SJSA1 (cell line): ENCODE measurements around the gene INMT. TPM values are rescaled to one million over a fixed set of nuclear protein-coding genes. Genes with fewer than 3 reads are reported as not detected.

Experiments
- DNase-seq, 2 experiments: peaks; one replicate each; pipeline ENCODE4 v3.0.0-alpha.2; 2015 to 2020; ENCODE audit warnings: low spot score in 2 of 2, low read depth in 1 of 2
- H3K27ac ChIP-seq: fragments of 250-450 bp; sonication (Bioruptor Pico); 2 replicates; pipeline ENCODE4 v1.5.1; 2020; ENCODE audit warnings: mild to moderate bottlenecking, moderate library complexity
- H3K27me3 ChIP-seq: fragments of 250-450 bp; sonication (Bioruptor Pico); replicated peaks from 2 replicates; pipeline ENCODE4 v1.5.1; 2020; ENCODE audit warnings: mild to moderate bottlenecking, moderate library complexity
- H3K36me3 ChIP-seq: fragments of 250-450 bp; sonication (Bioruptor Pico); 2 replicates; pipeline ENCODE4 v1.5.1; 2020; ENCODE audit warnings: mild to moderate bottlenecking
- H3K4me1 ChIP-seq: fragments of 250-450 bp; sonication (Bioruptor Pico); replicated peaks from 2 replicates; pipeline ENCODE4 v1.6.1; 2021; ENCODE audit warnings: mild to moderate bottlenecking
- H3K4me3 ChIP-seq: fragments of 250-450 bp; sonication (Bioruptor Pico); 2 replicates; pipeline ENCODE4 v1.5.1; 2020; ENCODE audit warnings: mild to moderate bottlenecking
- H3K9me3 ChIP-seq: fragments of 250-450 bp; sonication (Bioruptor Pico); replicated peaks from 2 replicates; pipeline ENCODE4 v1.5.1; 2020; ENCODE audit warnings: mild to moderate bottlenecking
- total RNA-seq: library from RNA; depleted of rRNA; stranded (reverse); fragments of >200 nt; shearing (Covaris generic); gene quantifications from 2 replicates; pipeline ENCODE4 v1.2.3, GENCODE V29; 2014

Gene INMT
- total RNA-seq, 1 experiment from 2014 or later: 0.08 TPM

GRCh38 chr7:30733216-30733615 is 18.7 kb upstream of the INMT start:
- no peaks in the 10 kb centered on the region; the same call in 1 of the 2 replicates for H3K9me3 ChIP-seq
- peaks cover 29% of the 10 kb centered on the region for H3K27me3 ChIP-seq
- no peak for DNase-seq

DNA sequence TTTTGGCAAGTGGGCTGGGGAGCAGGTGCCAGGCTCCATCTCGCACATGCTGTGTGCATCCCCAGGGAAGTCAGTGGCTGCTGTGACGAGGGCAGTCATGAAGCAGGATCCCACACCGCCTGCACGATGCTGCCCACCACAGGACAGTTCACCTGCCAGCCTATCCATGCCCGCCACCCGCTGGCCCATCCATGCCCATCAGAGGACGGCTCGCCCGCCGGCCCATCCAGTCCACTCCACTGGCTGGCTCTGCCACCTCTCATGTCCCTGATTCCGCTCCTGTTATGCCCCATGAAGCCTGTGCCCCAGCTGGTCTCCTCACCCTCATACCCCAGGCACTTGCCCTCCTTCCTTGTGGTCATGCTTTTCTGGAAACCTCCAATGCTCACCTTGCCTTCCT is 18.2 kb upstream of the INMT start:
- Histone ChIP-seq H3K36me3 (no peaks in the 10 kb centered on the region), H3K27me3 (peaks cover 24% of the 10 kb centered on the region), H3K4me3 (no peak overlapping the region), H3K27ac (no peak overlapping the region), H3K9me3 (no peaks in the 10 kb centered on the region; the same call in 1 of the 2 replicates), H3K4me1 (no peaks in the 10 kb centered on the region)
- no peak for DNase-seq

More at GRCh38 chr7:30733216-30733615, 18.7 kb upstream of the INMT start:
- no peaks in the 10 kb centered on the region for H3K36me3 ChIP-seq
- no peak overlapping the region for H3K27ac ChIP-seq
- H3K4me1 ChIP-seq: no peaks in the 10 kb centered on the region
- H3K4me3 ChIP-seq: no peak overlapping the region

DNA sequence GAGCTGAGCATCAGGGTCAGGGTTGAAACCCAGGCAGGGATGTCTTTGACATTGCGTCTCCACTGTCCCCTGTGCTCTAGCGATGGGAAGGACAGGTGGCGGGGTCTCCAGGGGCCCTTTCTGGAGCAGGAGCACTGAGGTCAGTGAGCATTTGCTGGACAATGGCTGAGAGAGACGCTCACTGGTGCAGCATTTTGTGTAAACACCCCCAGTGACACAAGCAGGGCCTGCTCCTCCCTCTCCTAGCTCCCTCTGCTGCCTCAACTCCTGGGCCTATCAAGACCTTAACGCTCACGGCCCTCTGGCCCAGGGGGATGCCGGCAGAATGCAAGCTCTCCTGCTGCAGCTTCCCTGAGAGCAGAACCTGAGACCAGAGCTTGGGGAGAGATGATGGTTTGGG is 17.4 kb upstream of the INMT start:
- Histone ChIP-seq H3K27me3 (peaks cover 19% of the 10 kb centered on the region), H3K4me3 (no peak overlapping the region), H3K36me3 (no peaks in the 10 kb centered on the region), H3K9me3 (no peaks in the 10 kb centered on the region; the same call in 1 of the 2 replicates), H3K4me1 (no peaks in the 10 kb centered on the region), H3K27ac (no peak overlapping the region)
- no peak for DNase-seq

DNA sequence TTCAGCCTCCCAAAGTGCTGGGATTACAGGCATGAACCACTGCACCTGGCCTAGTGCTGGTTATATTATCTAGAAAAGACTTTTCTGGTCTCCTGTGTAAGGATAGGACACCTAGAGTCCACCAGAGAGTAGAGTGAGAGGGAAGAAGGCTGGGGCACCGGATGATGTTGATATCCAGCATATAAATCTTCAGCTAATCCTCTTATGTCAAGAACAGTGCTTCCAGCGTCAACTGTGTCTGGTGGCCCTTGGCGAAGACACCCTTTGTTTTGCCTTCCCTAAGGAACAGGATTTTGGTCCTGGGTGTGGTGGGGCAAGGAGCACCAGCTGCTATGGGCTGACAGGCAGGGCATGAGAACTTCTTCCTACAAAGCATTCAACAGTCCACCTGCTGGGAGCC is 16.3 kb upstream of the INMT start:
- H3K9me3 ChIP-seq: no peaks in the 10 kb centered on the region

DNA sequence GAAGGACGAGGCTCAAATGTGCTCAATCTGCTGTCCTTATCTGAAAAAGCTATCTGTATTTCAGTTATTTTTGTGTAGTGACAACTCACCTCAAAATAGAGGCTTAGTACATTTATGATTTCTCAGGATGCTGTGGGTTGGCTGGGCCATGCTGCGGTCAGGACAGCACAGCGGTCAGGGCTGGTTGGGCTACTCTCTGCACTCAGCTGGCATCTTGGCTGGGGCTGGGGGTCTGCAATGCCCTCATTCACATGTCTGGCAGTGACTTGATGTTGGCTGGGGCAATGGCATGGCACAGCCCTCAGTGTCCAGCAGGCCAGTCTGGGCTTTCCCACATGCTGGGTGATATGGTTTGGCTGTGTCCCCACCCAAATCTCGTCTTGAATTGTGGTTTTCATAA is 15.6 kb upstream of the INMT start:
- Histone ChIP-seq H3K4me1 (no peaks in the 10 kb centered on the region), H3K36me3 (no peaks in the 10 kb centered on the region), H3K27ac (no peak overlapping the region), H3K27me3 (peaks cover 4% of the 10 kb centered on the region), H3K4me3 (no peak overlapping the region), H3K9me3 (no peaks in the 10 kb centered on the region)
- DNase-seq: no peak

More for the DNA sequence above, 16.3 kb upstream of the INMT start:
- Histone ChIP-seq H3K27ac (no peak overlapping the region), H3K4me3 (no peak overlapping the region), H3K4me1 (no peaks in the 10 kb centered on the region), H3K27me3 (peaks cover 8% of the 10 kb centered on the region), H3K36me3 (no peaks in the 10 kb centered on the region)
- DNase-seq: no peak

- no peak for DNase-seq
- Histone ChIP-seq H3K27me3 (peaks cover 4% of the 10 kb centered on the region), H3K4me3 (no peak overlapping the region), H3K27ac (no peak overlapping the region), H3K9me3 (no peaks in the 10 kb centered on the region), H3K36me3 (no peaks in the 10 kb centered on the region), H3K4me1 (no peaks in the 10 kb centered on the region)
Measured at GRCh38 chr7:30738026-30738915, 13.7 kb upstream of the INMT start.

DNA sequence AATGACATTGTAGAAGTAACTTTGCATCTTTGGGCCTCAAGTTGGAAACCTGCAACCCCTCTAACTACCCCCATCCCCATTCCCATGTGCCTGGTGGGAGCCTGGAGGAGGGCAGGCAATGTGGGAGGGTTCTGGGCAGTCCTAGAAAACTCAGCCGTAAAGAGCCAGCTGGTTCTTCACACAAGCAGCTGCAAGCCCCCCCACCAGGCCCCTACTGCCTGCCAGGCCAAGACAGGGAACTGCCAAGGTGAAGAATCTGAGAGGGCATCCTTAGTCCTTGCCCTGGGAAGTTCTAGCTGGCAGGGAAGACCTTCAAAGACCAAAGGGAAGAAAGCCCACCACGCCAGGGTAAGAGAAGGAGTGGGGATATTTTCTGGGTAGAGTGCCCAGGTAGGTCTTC is 12.2 kb upstream of the INMT start:
- Histone ChIP-seq H3K9me3 (no peaks in the 10 kb centered on the region), H3K36me3 (no peaks in the 10 kb centered on the region), H3K27ac (no peak overlapping the region), H3K4me1 (no peaks in the 10 kb centered on the region), H3K27me3 (peaks cover 3% of the 10 kb centered on the region), H3K4me3 (no peak overlapping the region)
- DNase-seq: no peak

DNA sequence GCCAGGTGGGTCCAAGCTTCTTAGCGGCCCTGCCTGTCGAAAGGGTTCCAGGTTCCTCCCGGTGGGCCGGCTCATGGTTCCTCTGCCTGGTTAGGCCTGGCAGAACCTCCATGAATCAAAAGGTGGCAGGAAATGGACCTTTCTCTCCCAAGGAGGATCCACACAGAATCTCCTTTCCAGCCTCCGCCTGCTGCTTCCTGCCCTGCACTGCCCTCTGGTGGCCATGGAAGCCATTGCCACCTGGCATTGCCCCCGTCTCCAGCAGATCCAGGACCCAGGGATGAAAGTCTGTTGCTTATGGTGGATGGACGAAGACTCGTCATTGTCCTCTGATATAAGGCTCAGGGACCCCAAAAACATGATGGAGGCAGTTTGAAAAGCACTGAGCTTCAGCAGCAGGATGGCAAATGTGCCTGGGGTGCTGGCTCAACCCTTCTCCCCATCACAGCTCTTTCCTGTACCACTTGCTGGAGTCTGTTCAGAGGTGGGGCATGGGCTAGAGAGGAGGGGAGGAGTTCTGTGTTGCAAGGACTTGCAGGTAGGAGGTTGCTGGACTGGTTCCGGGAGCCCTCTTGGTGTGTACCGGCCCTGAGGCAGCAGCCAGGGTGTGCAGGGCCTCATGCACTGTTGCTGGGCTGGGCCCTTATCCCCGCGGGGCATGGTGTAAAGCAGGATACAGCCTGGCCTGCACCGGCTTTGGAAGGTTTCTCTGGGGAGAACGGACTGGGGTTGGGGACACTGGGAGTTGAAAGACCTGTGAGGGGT is 11.3 kb upstream of the INMT start:
- no peaks in the 10 kb centered on the region for H3K36me3 ChIP-seq
- DNase-seq: peak; percentile 55 to 64
- no peak overlapping the region for H3K27ac ChIP-seq
- H3K27me3 ChIP-seq: peaks cover 3% of the 10 kb centered on the region
- H3K9me3 ChIP-seq: no peaks in the 10 kb centered on the region
- H3K4me1 ChIP-seq: no peaks in the 10 kb centered on the region
- no peak overlapping the region for H3K4me3 ChIP-seq

DNA sequence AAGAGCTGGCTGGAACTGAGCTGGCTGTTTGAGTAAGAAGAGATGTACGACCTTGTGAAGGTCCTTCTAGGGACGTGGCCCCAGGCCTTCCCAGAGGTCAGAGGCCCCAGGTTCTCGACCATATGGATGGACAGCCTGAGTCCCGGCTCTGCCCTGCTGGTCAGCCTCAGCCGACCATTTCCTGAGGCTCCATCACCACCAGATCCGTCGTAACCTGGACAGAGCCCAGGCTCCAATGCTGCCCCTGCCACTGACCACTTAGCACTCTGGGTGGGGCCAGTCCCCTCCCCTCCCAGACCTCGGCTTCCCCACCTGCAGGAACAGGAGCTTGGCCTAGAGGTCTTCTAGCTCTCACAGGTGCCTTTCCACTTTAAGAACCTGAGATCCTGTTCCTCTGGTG is 10.6 kb upstream of the INMT start:
- Histone ChIP-seq H3K27ac (no peak overlapping the region), H3K36me3 (no peaks in the 10 kb centered on the region), H3K4me1 (no peaks in the 10 kb centered on the region), H3K27me3 (peaks cover 3% of the 10 kb centered on the region), H3K4me3 (no peak overlapping the region), H3K9me3 (no peaks in the 10 kb centered on the region)
- DNase-seq: no peak

DNA sequence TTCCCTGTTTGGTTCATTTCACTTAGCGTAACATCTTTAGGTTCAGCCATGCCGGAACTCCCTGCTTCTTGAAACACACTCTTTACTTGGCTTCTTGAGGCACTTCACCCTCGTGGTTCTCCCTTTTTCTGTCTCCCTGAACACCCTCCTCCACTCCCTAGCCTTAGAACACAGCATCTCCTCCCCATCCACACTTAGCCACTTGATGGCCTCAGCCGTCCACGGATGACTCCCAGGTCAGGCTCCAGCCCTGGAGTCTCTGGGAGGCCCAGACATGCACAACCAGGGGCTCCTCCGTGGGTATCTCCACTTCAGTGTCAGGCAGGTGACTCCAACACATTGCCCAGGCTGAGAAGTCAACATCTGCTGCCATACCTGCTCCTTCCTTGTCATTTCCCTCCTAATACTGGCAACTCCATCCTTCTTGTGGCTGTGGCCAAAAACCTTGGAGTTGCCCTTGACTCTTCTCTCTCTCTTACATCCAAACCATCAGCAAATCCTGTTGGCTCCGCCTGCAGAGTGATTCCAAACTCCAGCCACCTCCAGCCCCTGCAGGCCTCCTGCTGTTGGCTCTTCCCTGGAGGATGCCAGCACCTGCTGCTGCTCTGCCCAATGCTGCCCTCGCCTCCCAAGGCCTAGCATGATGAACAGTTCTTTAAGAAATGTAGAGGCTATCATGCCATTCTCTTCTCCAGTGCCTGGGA is 8.4 kb upstream of the INMT start:
- H3K9me3 ChIP-seq: no peaks in the 10 kb centered on the region
- no peak for DNase-seq
- H3K4me1 ChIP-seq: no peaks in the 10 kb centered on the region
- H3K4me3 ChIP-seq: no peak overlapping the region
- peaks cover 3% of the 10 kb centered on the region; the same call in 1 of the 2 replicates for H3K27me3 ChIP-seq
- H3K27ac ChIP-seq: no peak overlapping the region
- H3K36me3 ChIP-seq: no peaks in the 10 kb centered on the region

DNA sequence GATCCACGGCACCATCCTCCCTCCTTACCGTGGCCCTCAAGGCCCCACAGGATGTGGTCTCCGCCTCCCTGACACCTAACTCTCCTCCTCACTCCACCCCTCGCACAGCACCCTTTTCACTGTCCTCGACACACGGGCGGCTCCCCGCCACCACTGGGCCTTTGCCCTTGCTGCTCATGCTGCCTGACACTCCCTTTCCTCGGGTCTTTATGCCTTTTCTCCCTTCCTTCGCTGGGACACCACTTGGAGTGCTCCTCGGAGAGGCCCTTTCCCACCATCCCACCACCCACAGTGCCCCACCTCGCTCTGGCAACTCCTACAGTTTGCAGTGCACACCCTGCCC is 7.9 kb upstream of the INMT start:
- Histone ChIP-seq H3K4me3 (no peak overlapping the region), H3K9me3 (no peaks in the 10 kb centered on the region), H3K27ac (no peak overlapping the region), H3K27me3 (0 out of 2 replicates have a peak, but pooled peaks cover 3% of the 10 kb centered on the region), H3K4me1 (no peaks in the 10 kb centered on the region), H3K36me3 (no peaks in the 10 kb centered on the region)
- no peak for DNase-seq

- peaks cover 4% of the 10 kb centered on the region for H3K4me1 ChIP-seq
- no peak overlapping the region for H3K27ac ChIP-seq
- 0 out of 2 replicates have a peak, but pooled peaks cover 3% of the 10 kb centered on the region for H3K27me3 ChIP-seq
- H3K4me3 ChIP-seq: no peak overlapping the region
- no peaks in the 10 kb centered on the region for H3K36me3 ChIP-seq
- no peak for DNase-seq
- H3K9me3 ChIP-seq: no peaks in the 10 kb centered on the region
Measured at GRCh38 chr7:30745261-30745941, 6.5 kb upstream of the INMT start.

- H3K4me1 ChIP-seq: peaks cover 24% of the 10 kb centered on the region
- no peaks in the 10 kb centered on the region for H3K27me3 ChIP-seq
- no peak overlapping the region for H3K27ac ChIP-seq
- no peaks in the 10 kb centered on the region for H3K36me3 ChIP-seq
- DNase-seq: no peak
- no peaks in the 10 kb centered on the region for H3K9me3 ChIP-seq
- no peak overlapping the region for H3K4me3 ChIP-seq
Measured at GRCh38 chr7:30750010-30750409, 1.9 kb upstream of the INMT start.
